ENCODE measurements around the gene NOD2.

The NOD2 gene

GRCh38 chr16:50722960-50723359 lies 29.6 kb downstream of the NOD2 start:
- TF ChIP-seq, protein P1, sequence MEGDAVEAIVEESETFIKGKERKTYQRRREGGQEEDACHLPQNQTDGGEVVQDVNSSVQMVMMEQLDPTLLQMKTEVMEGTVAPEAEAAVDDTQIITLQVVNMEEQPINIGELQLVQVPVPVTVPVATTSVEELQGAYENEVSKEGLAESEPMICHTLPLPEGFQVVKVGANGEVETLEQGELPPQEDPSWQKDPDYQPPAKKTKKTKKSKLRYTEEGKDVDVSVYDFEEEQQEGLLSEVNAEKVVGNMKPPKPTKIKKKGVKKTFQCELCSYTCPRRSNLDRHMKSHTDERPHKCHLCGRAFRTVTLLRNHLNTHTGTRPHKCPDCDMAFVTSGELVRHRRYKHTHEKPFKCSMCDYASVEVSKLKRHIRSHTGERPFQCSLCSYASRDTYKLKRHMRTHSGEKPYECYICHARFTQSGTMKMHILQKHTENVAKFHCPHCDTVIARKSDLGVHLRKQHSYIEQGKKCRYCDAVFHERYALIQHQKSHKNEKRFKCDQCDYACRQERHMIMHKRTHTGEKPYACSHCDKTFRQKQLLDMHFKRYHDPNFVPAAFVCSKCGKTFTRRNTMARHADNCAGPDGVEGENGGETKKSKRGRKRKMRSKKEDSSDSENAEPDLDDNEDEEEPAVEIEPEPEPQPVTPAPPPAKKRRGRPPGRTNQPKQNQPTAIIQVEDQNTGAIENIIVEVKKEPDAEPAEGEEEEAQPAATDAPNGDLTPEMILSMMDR (conservative IDR thresholded peaks at IDR 0.05; ENCODE audit: low read depth, low read length): no peak
- no peak overlapping the region for H3K4me3 ChIP-seq (ENCODE audit: low read length)
- DNase-seq (ENCODE audit: low read depth): no peak

- no peak for DNase-seq (ENCODE audit: low read depth)
- no peak overlapping the region for H3K4me3 ChIP-seq (ENCODE audit: low read length)
- TF ChIP-seq, protein P1 (conservative IDR thresholded peaks at IDR 0.05; ENCODE audit: low read depth, low read length): no peak
Measured at GRCh38 chr16:50724306-50724705, 30.9 kb downstream of the NOD2 start.

GRCh38 chr16:50731130-50731988 lies 38.0 kb downstream of the NOD2 start:
- TF ChIP-seq, protein P1 (conservative IDR thresholded peaks at IDR 0.05; ENCODE audit: low read depth, low read length): no peak
- no peak for DNase-seq (ENCODE audit: low read depth)
- no peak overlapping the region for H3K4me3 ChIP-seq (ENCODE audit: low read length)

GRCh38 chr16:50731989-50732832 lies 38.8 kb downstream of the NOD2 start:
- no peak for DNase-seq (ENCODE audit: low read depth)
- TF ChIP-seq, protein P1 (conservative IDR thresholded peaks at IDR 0.05; ENCODE audit: low read depth, low read length): no peak
- no peak overlapping the region for H3K4me3 ChIP-seq (ENCODE audit: low read length)

DNA sequence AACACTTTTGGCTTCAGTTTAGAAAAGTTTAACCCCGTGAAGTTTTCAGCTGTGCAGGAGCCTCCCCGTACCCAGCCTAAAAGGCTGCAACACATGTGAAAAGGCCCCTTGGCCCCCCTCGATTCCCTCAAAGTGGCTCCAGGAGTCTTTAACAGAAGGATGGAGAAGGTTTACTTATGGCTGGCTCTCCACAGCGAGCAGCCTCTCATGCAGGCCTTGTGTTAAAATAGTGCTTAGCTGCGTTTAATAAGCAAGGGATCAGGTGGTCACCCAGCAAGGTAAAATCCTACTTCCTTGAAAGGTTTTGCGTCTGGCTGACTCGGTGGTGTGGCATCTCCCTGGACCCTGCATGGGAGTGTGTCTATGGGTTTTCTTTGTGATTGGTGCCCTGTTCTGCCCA lies 40.1 kb downstream of the NOD2 start:
- TF ChIP-seq, protein P1 (conservative IDR thresholded peaks at IDR 0.05; ENCODE audit: low read depth, low read length): no peak
- no peak for DNase-seq (ENCODE audit: low read depth)
- no peak overlapping the region for H3K4me3 ChIP-seq (ENCODE audit: low read length)

DNA sequence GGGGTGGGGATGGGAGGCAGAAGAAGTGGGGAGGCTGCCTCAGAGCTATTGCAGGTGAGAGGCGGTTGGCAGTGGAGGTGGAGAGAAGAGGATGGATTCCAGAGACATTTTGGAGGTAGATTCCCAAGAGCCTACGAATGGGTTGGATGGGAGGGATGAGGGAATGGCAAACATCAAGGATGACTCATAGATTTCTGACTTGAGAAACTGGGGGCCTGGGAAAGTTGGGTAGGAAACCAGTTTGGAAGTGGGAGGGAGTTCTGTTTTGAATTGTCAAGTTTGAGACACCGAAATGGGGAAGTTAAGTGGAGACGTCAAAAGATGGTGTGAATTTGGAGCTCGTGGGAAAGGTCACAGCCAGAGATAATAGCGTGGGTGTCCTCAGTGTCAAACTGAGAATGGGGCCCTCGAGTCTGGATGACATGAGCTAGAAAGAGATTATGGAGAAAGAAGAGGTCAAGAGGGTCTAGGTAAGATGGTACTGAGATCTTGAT lies 42.3 kb downstream of the NOD2 start:
- H3K4me3 ChIP-seq (ENCODE audit: low read length): no peak overlapping the region
- TF ChIP-seq, protein P1 (conservative IDR thresholded peaks at IDR 0.05; ENCODE audit: low read depth, low read length): no peak
- DNase-seq (ENCODE audit: low read depth): no peak
